Retina (tissue), 1 donor: Measurements from ENCODE around the gene PITPNM1.

Source experiments
- DNase-seq: peaks from one replicate; pipeline ENCODE4 v3.0.0-alpha.2; 2016

Gene PITPNM1

GRCh38 chr11:67463186-67463585 is 42.0 kb downstream of the PITPNM1 start:
- no peak for DNase-seq

- DNase-seq, result no peak
Observed at GRCh38 chr11:67458266-67458665, 46.9 kb downstream of the PITPNM1 start.

GRCh38 chr11:67457453-67457852 is 47.7 kb downstream of the PITPNM1 start:
- DNase-seq, result no peak

DNA sequence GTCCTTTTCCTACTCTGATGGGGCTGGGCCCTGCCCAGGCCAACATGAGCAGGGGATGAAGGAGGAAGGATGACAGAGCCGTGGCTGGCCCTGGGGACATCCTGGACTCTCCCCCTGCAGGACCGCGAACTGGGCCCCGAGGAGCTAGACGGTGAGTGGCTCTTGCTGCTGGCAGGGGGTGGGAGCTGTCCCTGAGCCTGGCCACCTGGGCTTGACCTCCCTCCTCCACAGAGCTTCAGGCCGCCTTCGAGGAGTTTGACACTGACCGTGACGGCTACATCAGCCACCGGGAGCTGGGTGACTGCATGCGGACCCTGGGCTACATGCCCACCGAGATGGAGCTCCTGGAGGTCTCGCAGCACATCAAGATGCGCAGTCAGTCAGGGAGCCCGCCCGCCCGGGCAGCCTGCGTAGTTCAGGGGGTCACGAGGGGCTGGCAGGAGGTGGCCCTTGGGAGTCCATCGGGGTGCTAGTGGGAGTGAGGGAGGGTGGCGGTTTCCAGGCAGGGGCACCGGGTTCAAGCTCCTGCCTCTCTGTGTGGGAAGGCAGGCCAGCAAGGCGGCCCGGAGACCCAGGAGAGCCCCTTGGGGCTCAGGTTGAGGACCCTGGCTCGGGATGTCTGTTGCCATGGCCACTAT is 49.0 kb downstream of the PITPNM1 start:
- DNase-seq, result no peak

- DNase-seq, result no peak
Observed at GRCh38 chr11:67455054-67455453, 50.1 kb downstream of the PITPNM1 start, which contains the start of gene CABP4. Gene CABP4, plus strand, starts transcription at chr11:67455354. Its CDS starts 70 bp downstream, at chr11:67455424.

GRCh38 chr11:67453816-67454732 is 51.1 kb downstream of the PITPNM1 start:
- DNase-seq, result no peak

GRCh38 chr11:67452141-67452952 is 52.8 kb downstream of the PITPNM1 start, which contains the start of gene GPR152:
Gene GPR152, minus strand, starts transcription at chr11:67452729. Its CDS starts 5 bp downstream, at chr11:67452724.
- no peak for DNase-seq

DNA sequence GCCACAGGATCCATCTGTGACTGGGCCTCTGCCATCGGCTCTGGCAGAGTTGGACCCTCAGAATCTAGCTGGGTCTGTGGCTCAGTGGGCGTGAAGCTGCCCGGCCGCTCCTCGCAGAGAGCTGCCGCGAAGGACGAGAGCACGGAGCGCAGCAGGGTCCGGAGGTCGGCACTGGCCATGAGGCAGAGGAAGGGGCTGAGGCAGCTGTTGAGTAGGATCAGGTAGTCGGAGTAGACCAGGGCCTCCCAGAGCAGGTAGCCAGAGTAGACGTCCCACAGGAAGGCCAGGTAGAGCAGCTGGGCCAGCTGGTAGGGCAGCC is 53.5 kb downstream of the PITPNM1 start:
- no peak for DNase-seq

DNA sequence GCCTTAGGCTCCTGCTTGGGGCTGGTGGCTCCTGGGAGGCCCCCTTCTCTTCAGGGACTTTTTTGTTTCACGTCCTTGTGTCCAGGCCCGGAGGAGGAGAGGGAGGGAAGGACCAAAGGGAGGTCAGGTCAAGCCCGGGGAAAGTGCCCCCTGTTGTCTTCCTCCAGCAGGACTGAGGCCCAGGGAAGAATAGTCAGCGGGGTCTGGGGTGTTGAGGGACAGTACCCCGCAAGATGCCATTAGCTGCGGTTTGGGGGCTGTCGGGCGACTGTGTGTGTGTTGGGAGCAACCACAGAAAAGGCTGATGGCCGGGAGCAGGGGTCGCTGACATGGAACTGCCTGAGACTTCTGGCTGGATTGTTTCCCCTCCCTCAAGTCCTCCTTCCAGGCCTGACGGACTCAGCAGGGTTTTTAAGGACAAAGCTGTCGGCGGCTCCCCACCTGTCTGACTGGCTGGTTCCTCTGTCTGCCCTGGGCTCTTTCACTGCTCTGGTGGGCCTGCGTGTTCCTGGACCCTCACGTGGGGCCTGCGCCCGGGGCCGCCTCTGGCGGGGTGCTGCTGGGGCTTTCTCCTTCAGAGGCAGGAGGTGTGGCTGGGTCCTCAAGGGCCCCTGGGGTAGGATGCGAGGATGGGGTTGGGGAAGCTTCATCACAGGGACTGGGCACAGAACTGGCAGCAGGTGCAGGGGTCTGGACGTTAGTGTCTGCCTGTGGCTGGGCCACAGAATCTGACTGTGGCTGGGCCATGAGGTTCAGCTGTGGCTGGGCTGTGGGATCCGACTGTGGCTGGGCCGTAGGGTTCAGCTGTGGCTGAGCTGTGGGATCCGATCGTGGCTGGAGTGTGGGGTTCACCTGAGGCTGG is 54.1 kb downstream of the PITPNM1 start:
- no peak for DNase-seq

- no peak for DNase-seq
Observed at GRCh38 chr11:67449116-67449844, 55.9 kb downstream of the PITPNM1 start.

DNA sequence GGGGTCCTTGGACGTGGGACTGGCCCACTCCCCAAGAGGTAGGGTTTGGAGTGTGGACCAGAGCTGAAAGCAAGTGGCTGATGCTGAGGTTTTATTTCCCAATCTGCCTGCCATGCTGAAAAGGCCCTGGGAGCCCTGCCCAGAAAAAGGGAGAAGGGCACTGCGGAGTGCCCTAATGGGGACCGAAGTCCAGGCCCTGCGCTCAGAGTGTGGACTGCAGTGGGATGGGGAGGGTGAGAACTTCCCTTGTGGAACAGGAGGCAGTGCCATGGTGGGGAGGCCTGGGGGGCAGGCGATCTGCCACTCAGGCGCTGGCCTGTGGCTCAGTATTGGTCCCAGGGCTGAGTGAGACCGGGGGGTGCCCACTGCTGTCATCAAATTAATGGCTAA is 56.9 kb downstream of the PITPNM1 start:
- no peak for DNase-seq

GRCh38 chr11:67445515-67445914 is 59.6 kb downstream of the PITPNM1 start:
- no peak for DNase-seq

DNA sequence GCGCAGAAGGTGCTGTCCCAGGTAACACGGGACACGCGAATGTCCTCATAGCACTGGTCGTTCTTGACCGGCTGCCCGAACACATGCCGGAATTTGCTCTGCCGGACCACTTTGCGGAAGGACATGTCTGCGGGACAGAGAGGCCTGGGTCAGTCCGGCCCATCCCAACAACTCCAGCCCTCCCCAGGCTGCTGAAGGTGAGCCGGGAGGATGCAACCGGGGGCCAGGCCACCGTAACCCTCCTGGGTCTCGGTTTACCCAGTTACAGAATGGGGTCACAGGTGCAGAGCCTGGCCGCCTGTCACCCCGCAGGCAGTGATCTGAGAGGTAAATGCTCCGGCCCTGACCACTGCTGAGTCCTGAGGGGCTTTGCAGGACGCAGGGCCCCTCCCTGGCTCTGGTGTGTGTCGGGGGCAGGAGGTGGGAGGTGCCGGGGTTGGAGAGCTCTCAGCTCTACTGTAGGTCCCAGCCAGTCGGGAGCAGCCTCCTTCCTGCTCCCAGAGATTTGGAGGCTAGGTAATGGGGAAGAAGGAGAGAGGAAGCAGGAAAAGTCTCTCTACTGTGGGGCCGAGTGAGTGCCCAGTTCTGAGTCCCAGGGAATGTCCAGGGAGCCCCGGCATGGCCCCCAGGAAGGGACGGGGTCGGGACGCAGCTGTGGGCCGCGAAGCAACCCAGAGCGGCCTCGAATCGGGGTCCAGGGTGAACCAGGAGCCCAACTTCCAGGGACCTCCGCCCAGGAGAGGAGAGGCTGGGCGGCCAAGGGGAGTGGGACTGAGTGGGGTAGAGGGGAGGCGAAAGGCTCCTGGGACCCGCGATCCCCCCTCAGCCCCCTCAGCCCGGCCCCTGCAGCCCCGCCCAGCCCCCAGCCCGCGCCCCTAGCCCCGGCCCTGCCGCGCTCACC is 62.4 kb downstream of the PITPNM1 start:
- DNase-seq, result peak; percentile 41
